Lung (tissue), 12 donors: ENCODE results near the gene SMIM7. TPM values are rescaled to one million over a fixed set of nuclear protein-coding genes. Genes with fewer than 3 reads are reported as not detected.
A peak's percentile ranks its signal among the peaks of the same experiment; 100 is the strongest.
"Not testable (repeated sequence)": the region's sequence is repeated elsewhere in the genome, so short reads cannot be mapped to it uniquely, and the experiment has no call there.

Experiments
- ATAC-seq: fragments of 200-7000 bp; cut with Tn5 transposase; one replicate; pipeline ENCODE4 v1.9.1; 2020; ENCODE audit warnings: moderate number of reproducible peaks; ENCODE audit not compliant: insufficient read depth, low FRiP score
- DNase-seq, 3 donors: peaks; one replicate each; pipeline ENCODE4 v3.0.0-alpha.2; 2013 to 2017
- H3K27ac ChIP-seq, 2 donors: one replicate each; pipeline ENCODE4 v1.5.1; 2013; ENCODE audit warnings: mild to moderate bottlenecking in 2 of 2, moderate library complexity in 2 of 2, control low read depth in 1 of 2, inconsistent platforms in 1 of 2, low read depth in 1 of 2, low read length in 1 of 2
- H3K27me3 ChIP-seq, 3 donors: one replicate each; pipeline ENCODE4 v1.5.1; 2013; ENCODE audit warnings: low read length in 2 of 3; ENCODE audit not compliant: control insufficient read depth in 3 of 3, insufficient read depth in 3 of 3
- H3K36me3 ChIP-seq, 4 donors: one replicate each; pipeline ENCODE4 v1.5.1; 2013; ENCODE audit warnings: low read length in 4 of 4, mild to moderate bottlenecking in 1 of 4, moderate library complexity in 1 of 4; ENCODE audit not compliant: control insufficient read depth in 4 of 4, insufficient read depth in 4 of 4
- H3K4me1 ChIP-seq, 5 donors: one replicate each; pipeline ENCODE4 v1.5.1; 2013; ENCODE audit warnings: low read length in 5 of 5, mild to moderate bottlenecking in 2 of 5, moderate library complexity in 1 of 5; ENCODE audit not compliant: control insufficient read depth in 5 of 5, insufficient read depth in 5 of 5
- H3K4me3 ChIP-seq: one replicate; pipeline ENCODE4 v1.5.1; 2013; ENCODE audit warnings: mild to moderate bottlenecking, control low read depth, moderate library complexity
- H3K9ac ChIP-seq, 2 donors: one replicate each; pipeline ENCODE4 v1.5.1; 2013; ENCODE audit warnings: low read length in 2 of 2, control low read depth in 1 of 2; ENCODE audit not compliant: insufficient read depth in 1 of 2
- H3K9me3 ChIP-seq, 4 donors: one replicate each; pipeline ENCODE4 v1.5.1; 2013; ENCODE audit warnings: low read length in 3 of 4, mild to moderate bottlenecking in 1 of 4, moderate library complexity in 1 of 4; ENCODE audit not compliant: control insufficient read depth in 4 of 4, insufficient read depth in 3 of 4
- WGBS, 2 donors: extraction: QIAGEN DNeasy Blood & Tissue Kit; methylation state at CpG; one replicate each; pipeline ENCODE4 v1.1.7; 2013; 5-methylcytosine and 5-hydroxymethylcytosine counted together
- polyA plus RNA-seq, 2 donors: library from polyadenylated mRNA; stranded (reverse); fragments of 200-250 nt; gene quantifications; one replicate each; pipeline ENCODE4 v1.2.1, GENCODE V29; 2013
- total RNA-seq, 2 donors: library from RNA; depleted of rRNA in 1 of 2; stranded (reverse); fragments of >200 nt in 1 of 2; gene quantifications; one replicate each; pipeline ENCODE4 v1.2.1, GENCODE V29; 2014 to 2021
- TF ChIP-seq, protein P1 (sequence below): IDR thresholded peaks from 2 replicates; pipeline ENCODE4 v1.5.1; 2012; ENCODE audit warnings: mild to moderate bottlenecking; ENCODE audit errors: control extremely low read depth, extremely low read depth
- donor health status: control.
- donor health status: control.
- donor health status: Bipolar disorder and iron deficiency.
- donor health status: healthy.
- donor health status: DM: yes; HTN: yes; CAD: no.

Gene SMIM7
- total and polyA plus RNA-seq, 4 donors = 68.0 to 86.3 (median 78.8) TPM

DNA sequence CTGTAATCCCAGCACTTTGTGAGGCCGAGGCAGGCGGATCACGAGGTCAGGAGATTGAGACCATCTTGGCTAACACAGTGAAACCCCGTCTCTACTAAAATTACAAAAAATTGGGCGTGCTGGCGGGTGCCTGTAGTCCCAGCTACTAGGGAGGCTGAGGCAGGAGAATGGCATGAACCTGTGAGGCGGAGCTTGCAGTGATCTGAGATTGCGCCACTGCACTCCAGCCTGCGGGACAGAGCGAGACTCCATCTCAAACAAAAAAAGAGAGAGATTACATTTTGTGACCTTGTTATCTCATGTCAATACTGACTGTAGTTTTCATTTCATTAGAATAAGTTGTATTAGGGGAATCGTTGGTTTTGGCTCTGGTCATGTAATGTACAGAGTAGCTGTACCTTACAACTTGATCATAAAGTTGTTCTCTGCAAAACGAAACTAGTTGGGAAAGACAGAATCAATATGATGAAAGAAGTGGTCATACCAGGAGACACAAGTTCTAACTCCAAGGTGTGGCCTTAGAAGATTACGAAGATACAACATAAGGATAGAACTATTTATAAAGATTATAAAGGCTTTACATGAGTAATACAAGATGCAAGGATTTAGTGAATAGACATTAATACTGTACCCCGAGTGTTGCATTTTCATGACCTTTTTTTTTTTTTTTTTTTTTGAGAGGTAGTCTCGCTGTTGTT is 16.3 kb upstream of the SMIM7 start:
- Histone ChIP-seq H3K9ac (no peak overlapping the region), H3K4me3 (no peak overlapping the region), H3K4me1 (no peaks in the 10 kb centered on the region), H3K9me3 (peaks cover 0 to 3% (median 0%) of the 10 kb centered on the region in 4 donors), H3K27me3 (no peaks in the 10 kb centered on the region), H3K27ac (no peak overlapping the region), H3K36me3 (peaks cover 0 to 6% (median under 1%) of the 10 kb centered on the region in 4 donors)
- no peak for DNase-seq
- TF ChIP-seq, protein P1, sequence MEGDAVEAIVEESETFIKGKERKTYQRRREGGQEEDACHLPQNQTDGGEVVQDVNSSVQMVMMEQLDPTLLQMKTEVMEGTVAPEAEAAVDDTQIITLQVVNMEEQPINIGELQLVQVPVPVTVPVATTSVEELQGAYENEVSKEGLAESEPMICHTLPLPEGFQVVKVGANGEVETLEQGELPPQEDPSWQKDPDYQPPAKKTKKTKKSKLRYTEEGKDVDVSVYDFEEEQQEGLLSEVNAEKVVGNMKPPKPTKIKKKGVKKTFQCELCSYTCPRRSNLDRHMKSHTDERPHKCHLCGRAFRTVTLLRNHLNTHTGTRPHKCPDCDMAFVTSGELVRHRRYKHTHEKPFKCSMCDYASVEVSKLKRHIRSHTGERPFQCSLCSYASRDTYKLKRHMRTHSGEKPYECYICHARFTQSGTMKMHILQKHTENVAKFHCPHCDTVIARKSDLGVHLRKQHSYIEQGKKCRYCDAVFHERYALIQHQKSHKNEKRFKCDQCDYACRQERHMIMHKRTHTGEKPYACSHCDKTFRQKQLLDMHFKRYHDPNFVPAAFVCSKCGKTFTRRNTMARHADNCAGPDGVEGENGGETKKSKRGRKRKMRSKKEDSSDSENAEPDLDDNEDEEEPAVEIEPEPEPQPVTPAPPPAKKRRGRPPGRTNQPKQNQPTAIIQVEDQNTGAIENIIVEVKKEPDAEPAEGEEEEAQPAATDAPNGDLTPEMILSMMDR = no peak
- WGBS, 2 donors = 83 to 85% methylated on average over 15 of the region's 15 CpGs
- no peak for ATAC-seq

DNA sequence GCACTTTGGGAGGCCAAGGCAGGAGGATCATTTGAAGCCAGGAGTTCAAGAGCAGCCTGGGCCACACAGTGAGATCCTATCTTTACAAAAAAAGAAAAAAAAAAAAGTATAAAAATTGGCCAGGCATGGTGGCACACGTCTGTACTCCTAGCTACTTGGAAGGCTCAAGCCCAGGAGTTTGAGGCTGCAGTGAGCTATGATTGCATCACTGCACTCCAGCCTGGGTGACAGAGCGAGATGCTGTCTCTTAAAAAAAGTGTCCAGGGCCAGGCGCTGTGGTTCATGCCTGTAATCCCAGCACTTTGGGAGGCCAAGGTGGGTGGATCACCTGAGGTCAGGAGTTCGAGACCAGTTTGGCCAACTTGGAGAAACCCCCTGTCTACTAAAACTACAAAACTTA is 13.9 kb upstream of the SMIM7 start:
- H3K27me3 ChIP-seq, H3K36me3 ChIP-seq, H3K4me1 ChIP-seq, H3K27ac ChIP-seq, DNase-seq, ATAC-seq, H3K9me3 ChIP-seq, H3K9ac ChIP-seq, H3K4me3 ChIP-seq: not testable (repeated sequence)
- WGBS, 2 donors = 59 to 79% methylated on average over 4 of the region's 4 CpGs

DNA sequence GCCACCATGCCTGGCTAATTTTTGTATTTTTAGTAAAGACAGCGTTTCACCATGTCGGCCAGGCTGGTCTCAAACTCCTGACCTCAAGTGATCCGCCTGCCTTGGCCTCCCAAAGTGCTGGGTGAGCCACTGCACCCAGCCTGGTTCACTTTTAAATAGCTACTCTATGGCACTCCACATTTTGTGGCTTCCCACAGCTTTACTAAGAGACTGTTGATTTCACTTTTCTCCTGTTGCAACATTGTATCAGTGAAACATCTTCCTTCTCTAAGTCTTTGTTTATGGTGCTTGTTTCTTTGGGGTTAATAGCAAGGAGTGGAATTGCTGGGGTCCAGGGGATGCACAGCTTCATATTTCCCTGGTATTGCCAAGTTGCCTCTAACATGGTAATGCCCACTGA is 13.3 kb upstream of the SMIM7 start:
- H3K4me3 ChIP-seq = no peak overlapping the region
- WGBS, 2 donors = 73 to 86% methylated on average over 3 of the region's 3 CpGs
- no peak for ATAC-seq
- no peak for DNase-seq
- H3K9ac ChIP-seq = no peak overlapping the region
- H3K4me1 ChIP-seq = no peaks in the 10 kb centered on the region
- H3K9me3 ChIP-seq = no peaks in the 10 kb centered on the region
- TF ChIP-seq, protein P1 = no peak
- H3K36me3 ChIP-seq = peaks cover 0 to 1% (median 0%) of the 10 kb centered on the region in 4 donors
- H3K27ac ChIP-seq = no peak overlapping the region
- H3K27me3 ChIP-seq = no peaks in the 10 kb centered on the region

DNA sequence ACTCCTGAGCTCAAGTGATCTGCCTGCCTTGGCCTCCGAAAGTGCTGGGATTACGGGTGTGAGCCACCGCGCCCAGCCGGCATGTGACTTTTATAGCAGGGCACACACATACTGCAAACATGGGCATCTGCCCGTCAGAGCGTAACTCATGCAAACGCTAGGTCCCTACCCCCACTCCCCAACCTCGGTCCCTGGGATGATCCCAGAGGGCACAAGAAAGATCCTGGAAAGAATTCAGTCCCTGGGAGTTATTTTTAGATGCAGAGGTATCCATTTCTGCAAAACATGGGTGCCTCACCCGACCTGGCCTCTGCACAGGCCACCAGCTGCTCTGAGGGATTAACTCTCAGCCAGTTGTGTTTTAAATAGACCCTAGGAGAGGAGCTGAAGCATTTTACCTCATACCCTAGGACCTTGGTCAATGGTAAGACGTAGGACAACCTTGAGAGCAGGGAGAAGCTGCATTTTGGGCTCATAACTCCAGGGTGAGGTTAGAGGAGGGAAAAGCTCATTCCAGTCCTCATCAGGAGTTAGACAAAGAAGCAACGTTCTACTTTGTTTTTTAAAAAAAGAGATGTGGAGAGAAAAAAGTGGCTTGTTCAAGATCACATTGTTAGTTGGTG is 11.8 kb upstream of the SMIM7 start:
- DNase-seq (no peak), ATAC-seq (no peak)
- Histone ChIP-seq H3K27me3 (no peaks in the 10 kb centered on the region), H3K9ac (no peak overlapping the region), H3K27ac (peak overlapping the region in 1 of 2 donors; percentile 48), H3K4me1 (no peaks in the 10 kb centered on the region), H3K4me3 (no peak overlapping the region), H3K36me3 (peaks cover 0 to 1% (median 0%) of the 10 kb centered on the region in 4 donors), H3K9me3 (no peaks in the 10 kb centered on the region)
- TF ChIP-seq, protein P1 = no peak
- 91% methylated on average over 12 of the region's 12 CpGs for WGBS, 2 donors
